ENCODE results near the gene PRRT3.

Gene PRRT3

GRCh38 chr3:9955611-9956352 is 3.6 kb upstream of the PRRT3 start:
- no peak overlapping the region for H3K4me3 Mint-ChIP-seq
- no peak for DNase-seq (ENCODE audit: low spot score in 2 of 2)
- no peak overlapping the region for H3K27ac Mint-ChIP-seq

GRCh38 chr3:9955067-9955502 is 2.9 kb upstream of the PRRT3 start:
- DNase-seq (ENCODE audit: low spot score in 2 of 2): no peak
- H3K36me3 Mint-ChIP-seq: no peaks in the 10 kb centered on the region
- H3K4me3 Mint-ChIP-seq: no peak overlapping the region
- H3K27ac Mint-ChIP-seq: no peak overlapping the region
- H3K27me3 Mint-ChIP-seq: no peaks in the 10 kb centered on the region
- H3K9me3 Mint-ChIP-seq: no peaks in the 10 kb centered on the region
- ATAC-seq (ENCODE audit: low read depth): no peak
- peaks cover 12% of the 10 kb centered on the region for H3K4me1 Mint-ChIP-seq

More at GRCh38 chr3:9955611-9956352, 3.6 kb upstream of the PRRT3 start:
- ATAC-seq (ENCODE audit: low read depth): no peak
- Mint-ChIP-seq H3K4me1 (peaks cover 10% of the 10 kb centered on the region), H3K27me3 (no peaks in the 10 kb centered on the region), H3K36me3 (peaks cover 1% of the 10 kb centered on the region), H3K9me3 (no peaks in the 10 kb centered on the region)

- no peak for DNase-seq (ENCODE audit: low spot score in 2 of 2)
- Mint-ChIP-seq H3K36me3 (no peaks in the 10 kb centered on the region), H3K4me1 (peaks cover 12% of the 10 kb centered on the region), H3K27me3 (no peaks in the 10 kb centered on the region), H3K27ac (peak overlapping the region; percentile 50), H3K9me3 (no peaks in the 10 kb centered on the region), H3K4me3 (peak overlapping the region; percentile 95)
- no peak for ATAC-seq (ENCODE audit: low read depth)
Measured at GRCh38 chr3:9951598-9951961, 628 bp downstream of the PRRT3 start.

- H3K36me3 Mint-ChIP-seq: no peaks in the 10 kb centered on the region
- DNase-seq (ENCODE audit: low spot score in 2 of 2) (no peak), ATAC-seq (ENCODE audit: low read depth) (no peak)
- H3K27ac Mint-ChIP-seq: peak overlapping the region; percentile 50
- H3K27me3 Mint-ChIP-seq: no peaks in the 10 kb centered on the region
- peak overlapping the region; percentile 95 for H3K4me3 Mint-ChIP-seq
- H3K9me3 Mint-ChIP-seq: no peaks in the 10 kb centered on the region
- H3K4me1 Mint-ChIP-seq: peaks cover 12% of the 10 kb centered on the region
Measured at GRCh38 chr3:9951126-9951525, 1.1 kb downstream of the PRRT3 start.

GRCh38 chr3:9949626-9950025 is 2.6 kb downstream of the PRRT3 start:
- DNase-seq (ENCODE audit: low spot score in 2 of 2) (no peak), ATAC-seq (ENCODE audit: low read depth) (no peak)
- Mint-ChIP-seq H3K4me1 (peaks cover 12% of the 10 kb centered on the region), H3K27me3 (no peaks in the 10 kb centered on the region), H3K9me3 (no peaks in the 10 kb centered on the region), H3K36me3 (no peaks in the 10 kb centered on the region), H3K27ac (no peak overlapping the region), H3K4me3 (no peak overlapping the region)

- DNase-seq (ENCODE audit: low spot score in 2 of 2): no peak
- Mint-ChIP-seq H3K4me3 (no peak overlapping the region), H3K27ac (no peak overlapping the region)
Measured at GRCh38 chr3:9949115-9949514, 3.1 kb downstream of the PRRT3 start.

GRCh38 chr3:9948586-9948985 is 3.6 kb downstream of the PRRT3 start:
- Mint-ChIP-seq H3K4me1 (peaks cover 12% of the 10 kb centered on the region), H3K9me3 (no peaks in the 10 kb centered on the region), H3K36me3 (no peaks in the 10 kb centered on the region), H3K27ac (no peak overlapping the region), H3K27me3 (no peaks in the 10 kb centered on the region), H3K4me3 (no peak overlapping the region)
- no peak for DNase-seq (ENCODE audit: low spot score in 2 of 2)
- no peak for ATAC-seq (ENCODE audit: low read depth)

More at GRCh38 chr3:9949115-9949514, 3.1 kb downstream of the PRRT3 start:
- no peaks in the 10 kb centered on the region for H3K27me3 Mint-ChIP-seq
- H3K9me3 Mint-ChIP-seq: no peaks in the 10 kb centered on the region
- no peak for ATAC-seq (ENCODE audit: low read depth)
- H3K4me1 Mint-ChIP-seq: peaks cover 12% of the 10 kb centered on the region
- no peaks in the 10 kb centered on the region for H3K36me3 Mint-ChIP-seq

GRCh38 chr3:9947025-9947995 is 4.9 kb downstream of the PRRT3 start:
- H3K27ac Mint-ChIP-seq: no peak overlapping the region
- H3K27me3 Mint-ChIP-seq: no peaks in the 10 kb centered on the region
- ATAC-seq (ENCODE audit: low read depth): no peak
- no peaks in the 10 kb centered on the region for H3K36me3 Mint-ChIP-seq
- DNase-seq (ENCODE audit: low spot score in 2 of 2): no peak
- H3K9me3 Mint-ChIP-seq: no peaks in the 10 kb centered on the region
- H3K4me1 Mint-ChIP-seq: peaks cover 11% of the 10 kb centered on the region
- no peak overlapping the region for H3K4me3 Mint-ChIP-seq

- H3K4me1 Mint-ChIP-seq: peaks cover 6% of the 10 kb centered on the region
- DNase-seq (ENCODE audit: low spot score in 2 of 2) (peak; percentile 53 to 73), ATAC-seq (ENCODE audit: low read depth) (peak; percentile 92)
- no peaks in the 10 kb centered on the region for H3K27me3 Mint-ChIP-seq
- H3K4me3 Mint-ChIP-seq: peak overlapping the region; percentile 83
- H3K36me3 Mint-ChIP-seq: peaks cover under 1% of the 10 kb centered on the region
- peak overlapping the region; percentile 79 for H3K27ac Mint-ChIP-seq
- no peaks in the 10 kb centered on the region for H3K9me3 Mint-ChIP-seq
Measured at GRCh38 chr3:9946112-9947024, 5.8 kb downstream of the PRRT3 start.

GRCh38 chr3:9945358-9945757 is 6.8 kb downstream of the PRRT3 start:
- H3K27ac Mint-ChIP-seq: no peak overlapping the region
- ATAC-seq (ENCODE audit: low read depth): no peak
- H3K4me1 Mint-ChIP-seq: peaks cover 2% of the 10 kb centered on the region

GRCh38 chr3:9944271-9944670 is 7.9 kb downstream of the PRRT3 start:
- H3K4me1 Mint-ChIP-seq: no peaks in the 10 kb centered on the region
- no peak overlapping the region for H3K27ac Mint-ChIP-seq
- H3K27me3 Mint-ChIP-seq: no peaks in the 10 kb centered on the region
- H3K9me3 Mint-ChIP-seq: no peaks in the 10 kb centered on the region
- H3K36me3 Mint-ChIP-seq: peaks cover 3% of the 10 kb centered on the region
- H3K4me3 Mint-ChIP-seq: no peak overlapping the region
- DNase-seq (ENCODE audit: low spot score in 2 of 2) (no peak), ATAC-seq (ENCODE audit: low read depth) (no peak)

More at GRCh38 chr3:9945358-9945757, 6.8 kb downstream of the PRRT3 start:
- H3K27me3 Mint-ChIP-seq: no peaks in the 10 kb centered on the region
- DNase-seq (ENCODE audit: low spot score in 2 of 2): no peak
- H3K36me3 Mint-ChIP-seq: peaks cover 3% of the 10 kb centered on the region
- peak overlapping the region; percentile 39 for H3K4me3 Mint-ChIP-seq
- H3K9me3 Mint-ChIP-seq: no peaks in the 10 kb centered on the region

GRCh38 chr3:9942934-9943690 is 9.1 kb downstream of the PRRT3 start:
- H3K4me3 Mint-ChIP-seq: no peak overlapping the region

GRCh38 chr3:9942164-9942563 is 10.0 kb downstream of the PRRT3 start:
- ATAC-seq (ENCODE audit: low read depth): no peak
- Mint-ChIP-seq H3K36me3 (peaks cover 8% of the 10 kb centered on the region), H3K4me1 (no peaks in the 10 kb centered on the region), H3K9me3 (no peaks in the 10 kb centered on the region), H3K27ac (peak overlapping the region; percentile 20), H3K27me3 (no peaks in the 10 kb centered on the region), H3K4me3 (no peak overlapping the region)
- DNase-seq (ENCODE audit: low spot score in 2 of 2): no peak

More at GRCh38 chr3:9942934-9943690, 9.1 kb downstream of the PRRT3 start:
- Mint-ChIP-seq H3K36me3 (peaks cover 3% of the 10 kb centered on the region), H3K4me1 (no peaks in the 10 kb centered on the region), H3K9me3 (no peaks in the 10 kb centered on the region), H3K27ac (no peak overlapping the region), H3K27me3 (no peaks in the 10 kb centered on the region)
- no peak for ATAC-seq (ENCODE audit: low read depth)
- DNase-seq (ENCODE audit: low spot score in 2 of 2): no peak
